Mesothelial cell of epicardium (in vitro differentiated cells): ENCODE results near the gene SLC13A5. TPM values are rescaled to one million over a fixed set of nuclear protein-coding genes. Genes with fewer than 3 reads are reported as not detected.

ENCODE experiments used
- DNase-seq, 2 experiments: peaks; one replicate each; pipeline ENCODE4 v3.0.0; 2021; ENCODE audit warnings: low spot score in 2 of 2; ENCODE audit not compliant: unreplicated experiment in 2 of 2
- H3K27ac Mint-ChIP-seq: 2 replicates; pipeline ENCODE4 v1.8.0; 2021; ENCODE audit warnings: mixed read lengths
- H3K27me3 Mint-ChIP-seq: 2 replicates; pipeline ENCODE4 v1.8.0; 2021; ENCODE audit warnings: low read depth, mixed read lengths
- H3K36me3 Mint-ChIP-seq: 2 replicates; pipeline ENCODE4 v1.8.0; 2021; ENCODE audit warnings: mixed read lengths
- H3K4me1 Mint-ChIP-seq: 2 replicates; pipeline ENCODE4 v1.8.0; 2021; ENCODE audit warnings: mixed read lengths
- H3K4me3 Mint-ChIP-seq: 2 replicates; pipeline ENCODE4 v1.8.0; 2021; ENCODE audit warnings: mild to moderate bottlenecking, moderate library complexity, mixed read lengths
- H3K9me3 Mint-ChIP-seq: 2 replicates; pipeline ENCODE4 v1.8.0; 2021; ENCODE audit warnings: mixed read lengths
- CTCF ChIP-seq: fragments of 200-600 bp; sonication (generic); IDR thresholded peaks from one replicate; pipeline ENCODE4 v1.5.0; 2021; ENCODE audit warnings: antibody characterized with exemption; ENCODE audit not compliant: unreplicated experiment
- total RNA-seq: library from RNA; stranded (reverse); gene quantifications from 3 replicates; pipeline ENCODE4 v1.2.1, GENCODE V29; 2021

SLC13A5 gene
- total RNA-seq, 1 donor from 2014 or later: 0.18 TPM

DNA sequence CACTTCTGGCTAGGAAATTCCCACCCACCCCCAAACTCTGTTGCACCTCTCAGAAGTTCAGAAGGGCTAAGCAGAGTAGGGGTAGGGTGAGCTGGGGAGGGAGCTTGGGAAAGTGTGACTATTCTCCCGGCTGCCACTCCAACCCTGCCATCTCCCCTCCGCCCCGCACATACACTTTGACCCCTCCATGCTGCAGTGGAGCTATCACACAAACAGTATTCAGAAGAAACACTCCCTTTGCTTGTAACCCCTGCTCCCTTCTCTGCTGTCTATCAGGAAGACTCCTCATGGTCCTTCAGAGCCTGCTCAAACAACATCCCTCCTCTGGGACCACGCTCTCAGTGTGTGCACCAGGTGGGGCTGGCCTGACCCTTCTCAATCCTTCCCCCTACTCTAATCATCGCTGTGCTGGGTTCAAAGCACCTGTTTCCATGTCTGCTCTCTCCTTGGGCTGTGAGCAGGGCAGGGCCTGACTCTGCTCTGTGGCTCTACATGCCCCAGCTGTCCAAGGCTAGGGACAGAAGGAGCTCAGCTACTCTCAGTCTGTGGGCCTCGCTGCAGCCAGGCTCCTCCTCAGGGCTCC lies 8.6 kb downstream of the SLC13A5 start:
- TF ChIP-seq CTCF: no peak
- no peak overlapping the region for H3K4me3 Mint-ChIP-seq
- H3K27me3 Mint-ChIP-seq: peaks cover 58% of the 10 kb centered on the region
- no peaks in the 10 kb centered on the region for H3K36me3 Mint-ChIP-seq
- no peak overlapping the region for H3K27ac Mint-ChIP-seq
- H3K9me3 Mint-ChIP-seq: no peaks in the 10 kb centered on the region
- no peak for DNase-seq
- peaks cover 6% of the 10 kb centered on the region for H3K4me1 Mint-ChIP-seq

DNA sequence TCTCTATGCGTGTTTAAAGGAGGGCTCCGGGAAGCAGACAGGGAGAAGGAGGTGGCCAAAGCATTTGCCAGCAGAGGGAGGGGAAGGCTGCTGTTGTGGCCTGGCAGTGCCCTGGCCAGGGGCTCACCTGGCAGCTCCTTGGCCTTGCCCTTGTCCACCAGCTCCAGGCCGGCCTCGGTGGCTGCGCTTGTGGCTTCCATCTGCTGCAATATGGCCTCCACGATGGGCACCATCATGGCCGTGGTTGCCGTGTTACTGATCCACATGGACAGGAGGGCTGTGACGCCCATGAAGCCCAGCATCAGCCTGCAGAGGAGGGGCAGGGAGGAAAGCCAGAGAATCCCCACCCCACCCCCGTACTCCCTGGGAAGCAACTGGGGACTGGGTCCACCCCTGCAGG lies 9.4 kb downstream of the SLC13A5 start:
- peaks cover 51% of the 10 kb centered on the region for H3K27me3 Mint-ChIP-seq
- no peaks in the 10 kb centered on the region for H3K9me3 Mint-ChIP-seq
- H3K36me3 Mint-ChIP-seq: no peaks in the 10 kb centered on the region
- DNase-seq: no peak
- no peak overlapping the region for H3K27ac Mint-ChIP-seq
- H3K4me3 Mint-ChIP-seq: no peak overlapping the region
- TF ChIP-seq CTCF: no peak
- H3K4me1 Mint-ChIP-seq: peaks cover 6% of the 10 kb centered on the region

DNA sequence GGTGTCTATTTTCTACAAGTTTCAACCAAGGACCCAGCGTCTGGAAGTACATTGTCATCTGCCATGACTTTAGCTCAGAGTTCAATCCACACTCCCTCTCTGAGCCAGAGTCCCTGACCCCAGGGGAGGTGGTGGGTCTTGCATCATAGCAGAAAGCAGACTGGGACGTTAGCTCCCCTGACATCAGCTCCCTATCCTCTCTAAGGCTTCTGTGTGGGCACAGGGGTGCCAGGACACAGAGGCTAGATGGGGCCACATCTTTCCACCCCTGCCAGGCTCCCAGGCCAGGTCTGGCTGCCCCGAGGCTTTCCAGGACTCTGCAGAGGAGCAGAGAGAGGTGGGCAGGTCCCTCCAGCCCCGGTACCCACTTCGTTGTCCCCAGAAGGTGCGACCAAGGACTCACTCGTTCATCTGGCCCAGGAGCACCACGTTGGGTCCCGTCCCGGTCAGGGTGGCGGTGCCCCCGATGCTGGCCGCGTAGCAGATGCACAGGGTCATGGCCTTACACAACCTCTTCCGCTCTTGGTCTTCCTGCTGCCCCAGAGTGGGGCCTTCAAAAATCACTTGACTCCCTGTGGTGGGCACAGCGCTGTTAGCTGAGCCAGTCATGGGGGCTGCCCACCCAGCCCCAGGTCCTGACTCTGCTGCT lies 10.5 kb downstream of the SLC13A5 start:
- peaks cover 6% of the 10 kb centered on the region for H3K4me1 Mint-ChIP-seq
- H3K4me3 Mint-ChIP-seq: no peak overlapping the region
- no peak for DNase-seq
- H3K9me3 Mint-ChIP-seq: no peaks in the 10 kb centered on the region
- no peaks in the 10 kb centered on the region for H3K36me3 Mint-ChIP-seq
- no peak overlapping the region for H3K27ac Mint-ChIP-seq
- TF ChIP-seq CTCF: no peak
- peaks cover 41% of the 10 kb centered on the region for H3K27me3 Mint-ChIP-seq

DNA sequence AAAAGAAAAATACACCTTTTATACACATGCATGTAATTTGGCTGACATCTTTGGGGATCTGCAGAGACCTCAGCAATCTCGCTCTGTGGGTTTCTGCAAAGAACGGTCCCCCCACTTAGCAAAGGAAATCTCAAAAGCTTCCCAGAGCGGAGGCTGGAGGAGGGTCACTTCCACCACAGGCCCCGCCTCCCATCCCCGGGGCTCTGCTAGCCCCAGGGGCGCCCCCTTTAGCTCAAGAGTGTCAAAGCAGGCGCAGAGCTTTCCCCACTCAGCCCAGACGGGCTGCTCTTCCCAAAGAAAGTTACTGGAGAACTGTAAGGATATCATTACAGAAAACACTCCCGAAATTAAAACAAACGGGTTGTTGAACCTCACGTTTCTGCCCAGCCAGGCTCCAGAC lies 11.4 kb downstream of the SLC13A5 start:
- peaks cover 6% of the 10 kb centered on the region for H3K4me1 Mint-ChIP-seq

DNA sequence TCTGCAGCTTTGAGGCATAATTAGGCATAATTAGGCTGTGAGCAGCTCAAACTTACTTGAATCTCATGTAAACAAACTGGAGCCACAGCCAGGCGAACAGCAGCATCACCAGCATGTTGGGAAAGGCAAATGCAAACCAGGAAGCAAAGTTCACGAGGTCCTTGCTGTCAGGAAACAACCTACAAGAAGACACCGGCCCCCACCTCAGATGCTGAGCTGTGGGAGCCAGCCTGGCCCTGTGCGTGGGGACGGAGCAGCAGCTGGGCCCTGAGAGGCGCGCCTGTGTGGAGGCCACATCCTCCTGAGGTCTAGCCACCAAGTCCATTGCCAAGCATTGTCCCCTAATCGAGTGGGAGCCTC lies 12.2 kb downstream of the SLC13A5 start:
- no peaks in the 10 kb centered on the region for H3K9me3 Mint-ChIP-seq
- TF ChIP-seq CTCF: no peak
- peaks cover 28% of the 10 kb centered on the region for H3K27me3 Mint-ChIP-seq
- no peak overlapping the region for H3K4me3 Mint-ChIP-seq
- no peak for DNase-seq
- H3K36me3 Mint-ChIP-seq: no peaks in the 10 kb centered on the region
- H3K27ac Mint-ChIP-seq: no peak overlapping the region
- H3K4me1 Mint-ChIP-seq: peaks cover 6% of the 10 kb centered on the region

More for the DNA sequence above, 11.4 kb downstream of the SLC13A5 start:
- no peak overlapping the region for H3K4me3 Mint-ChIP-seq
- H3K36me3 Mint-ChIP-seq: no peaks in the 10 kb centered on the region
- DNase-seq: no peak
- no peak for TF ChIP-seq CTCF
- H3K27me3 Mint-ChIP-seq: peaks cover 32% of the 10 kb centered on the region
- H3K9me3 Mint-ChIP-seq: no peaks in the 10 kb centered on the region
- no peak overlapping the region for H3K27ac Mint-ChIP-seq
